ENCODE measurements around the gene MXRA8.

GRCh38 chr1:1394116-1394515, 35.8 kb upstream of the MXRA8 start:
- no peak for TF ChIP-seq CTCF (IDR thresholded peaks at IDR 0.05; ENCODE audit: insufficient read depth, low read length, poor library complexity, severe bottlenecking)
- no peak for TF ChIP-seq EZH2phosphoT487 (conservative IDR thresholded peaks at IDR 0.05; ENCODE audit: low read length)
